GM12865 (cell line): ENCODE data around the gene INVS.

Experiments used
- DNase-seq: peaks from one replicate; pipeline ENCODE4 v3.0.0; 2010; ENCODE audit warnings: low read depth
- H3K4me3 ChIP-seq: 2 replicates; pipeline ENCODE4 v1.5.1; 2011; ENCODE audit warnings: mild to moderate bottlenecking, low read depth, low read length, control low read depth
- CTCF ChIP-seq: IDR thresholded peaks from 2 replicates; pipeline ENCODE4 v1.5.1; 2011; ENCODE audit warnings: low read length, control low read depth, low read depth, inconsistent platforms; ENCODE audit not compliant: insufficient read depth; ENCODE audit errors: missing control alignments

Gene INVS

GRCh38 chr9:100295240-100295639 is 196.2 kb downstream of the INVS start:
- no peak for TF ChIP-seq CTCF
- no peak for DNase-seq
- no peak overlapping the region for H3K4me3 ChIP-seq

GRCh38 chr9:100296407-100296806 is 197.4 kb downstream of the INVS start:
- DNase-seq: no peak
- H3K4me3 ChIP-seq: no peak overlapping the region
- no peak for TF ChIP-seq CTCF

GRCh38 chr9:100298378-100298777 is 199.3 kb downstream of the INVS start:
- no peak for TF ChIP-seq CTCF
- H3K4me3 ChIP-seq: no peak overlapping the region
- no peak for DNase-seq

- no peak for TF ChIP-seq CTCF
- no peak for DNase-seq
- no peak overlapping the region for H3K4me3 ChIP-seq
Observed at GRCh38 chr9:100303747-100304146, 204.7 kb downstream of the INVS start.

- no peak for DNase-seq
- no peak overlapping the region for H3K4me3 ChIP-seq
- TF ChIP-seq CTCF: no peak
Observed at GRCh38 chr9:100306283-100306682, 207.2 kb downstream of the INVS start.

GRCh38 chr9:100307080-100307479 is 208.0 kb downstream of the INVS start:
- TF ChIP-seq CTCF: no peak
- DNase-seq: no peak
- no peak overlapping the region for H3K4me3 ChIP-seq

- TF ChIP-seq CTCF: no peak
- H3K4me3 ChIP-seq: no peak overlapping the region
- no peak for DNase-seq
Observed at GRCh38 chr9:100308965-100309564, 210.0 kb downstream of the INVS start.
